HepG2 (cell line): ENCODE data around the gene TNXB. TPM values are rescaled to one million over a fixed set of nuclear protein-coding genes. Genes with fewer than 3 reads are reported as not detected.
A peak's percentile ranks its signal among the peaks of the same experiment; 100 is the strongest.
"Not testable (repeated sequence)": the region's sequence is repeated elsewhere in the genome, so short reads cannot be mapped to it uniquely, and the experiment has no call there.

Source experiments
- ATAC-seq: fragments of 200-7000 bp; cut with Tn5 transposase; 3 replicates; pipeline ENCODE4 v1.9.1; 2020; ENCODE audit warnings: mild to moderate bottlenecking, moderate library complexity
- BruUV-seq: library from RNA; stranded (reverse); fragments of 400-500 nt; replicated peaks from 2 replicates; lab custom pipeline; 2021; lab: Mats Ljungman, UMichigan
- CTCF ChIA-PET: fragments of 300-600 bp; formaldehyde crosslinking; extraction: SDS; loops from one replicate; lab custom pipeline; 2021; ENCODE audit warnings: low total read pairs, inconsistent platforms, low intra/inter-chr PET ratio; lab: Yijun Ruan, JAX
- POLR2A ChIA-PET: fragments of 350-600 bp; sonication (Branson Sonifier 250); formaldehyde crosslinking; loops from one replicate; lab custom pipeline; 2020; ENCODE audit warnings: antibody characterized with exemption, inconsistent platforms; lab: Yijun Ruan, JAX
- DNase-seq: peaks from one replicate; pipeline ENCODE4 v3.0.0-alpha.2; 2015; ENCODE audit warnings: low spot score
- FAIRE-seq: peaks from 3 replicates; lab custom pipeline; 2011; peaks lifted over from hg19 to GRCh38; lab: Jason Lieb, UNC
- H2AFZ ChIP-seq: one replicate; pipeline ENCODE4 v1.6.1; 2011; ENCODE audit warnings: low read length, inconsistent platforms
- H3K27ac ChIP-seq: fragments of 300-600 bp; 3 replicates; pipeline ENCODE4 v1.8.0; 2011; ENCODE audit warnings: mixed run types, mild to moderate bottlenecking, mixed read lengths, low read length, inconsistent platforms; ENCODE audit not compliant: insufficient read depth; ENCODE audit errors: extremely low read length
- H3K27me3 ChIP-seq, 2 experiments: fragments of 200-600 bp in 1 of 2; 2 replicates in 1 of 2; 3 replicates in 1 of 2; pipeline versions ENCODE4 v1.6.0 to v1.8.0; 2011; ENCODE audit warnings: low read length in 2 of 2, mild to moderate bottlenecking in 2 of 2, moderate library complexity in 2 of 2, inconsistent platforms in 1 of 2; ENCODE audit not compliant: insufficient read depth in 2 of 2, control insufficient read depth in 1 of 2
- H3K36me3 ChIP-seq, 2 experiments: fragments of 200-600 bp in 1 of 2; replicated peaks in 1 of 2; 2 replicates in 1 of 2; 3 replicates in 1 of 2; pipeline versions ENCODE4 v1.5.1 to v1.8.0; 2011; ENCODE audit warnings: low read length in 2 of 2, inconsistent platforms in 1 of 2; ENCODE audit not compliant: insufficient read depth in 2 of 2, control insufficient read depth in 1 of 2
- H3K4me1 ChIP-seq: 2 replicates; pipeline ENCODE4 v1.5.1; 2012; ENCODE audit warnings: low read length, inconsistent platforms; ENCODE audit not compliant: insufficient read depth
- H3K4me2 ChIP-seq: 2 replicates; pipeline ENCODE4 v1.6.0; 2011; ENCODE audit warnings: low read depth, low read length, inconsistent platforms
- H3K4me3 ChIP-seq, 3 experiments: fragments of 200-600 bp in 1 of 3; sonication (generic), shearing (Covaris generic) in 1 of 3; replicated peaks in 1 of 3; 2 replicates each; pipeline ENCODE4 v1.5.1; 2011 to 2016; ENCODE audit warnings: low read length in 3 of 3, inconsistent platforms in 2 of 3, low read depth in 2 of 3, mild to moderate bottlenecking in 2 of 3, control low read depth in 1 of 3, mixed read lengths in 1 of 3; ENCODE audit not compliant: insufficient read depth in 1 of 3
- H3K79me2 ChIP-seq: one replicate; pipeline ENCODE4 v1.6.1; 2011; ENCODE audit warnings: low read length, inconsistent platforms; ENCODE audit not compliant: insufficient read depth
- H3K9ac ChIP-seq: 2 replicates; pipeline ENCODE4 v1.6.0; 2011; ENCODE audit warnings: mild to moderate bottlenecking, low read depth, low read length, inconsistent platforms; ENCODE audit not compliant: insufficient read depth
- H3K9me3 ChIP-seq: 2 replicates; pipeline ENCODE4 v1.5.1; 2012; ENCODE audit warnings: mild to moderate bottlenecking, low read length
- H4K20me1 ChIP-seq: 2 replicates; pipeline ENCODE4 v1.6.0; 2011; ENCODE audit warnings: inconsistent platforms, mild to moderate bottlenecking, low read length, moderate library complexity; ENCODE audit not compliant: insufficient read depth
- ELF1 ChIP-seq: sonication (generic); formaldehyde crosslinking; IDR thresholded peaks from 2 replicates; pipeline ENCODE4 v1.4.0; 2020; ENCODE audit warnings: missing genetic modification reagents
- POGK ChIP-seq: sonication (generic); formaldehyde crosslinking; conservative IDR thresholded peaks from 2 replicates; pipeline ENCODE4 v1.8.0; 2022; ENCODE audit warnings: mild to moderate bottlenecking, moderate library complexity, missing genetic modification reagents
- RELA ChIP-seq: sonication (generic); formaldehyde crosslinking; IDR thresholded peaks from 2 replicates; pipeline ENCODE4 v1.4.0; 2020; ENCODE audit warnings: missing genetic modification reagents
- REPIN1 ChIP-seq: sonication (generic); formaldehyde crosslinking; IDR thresholded peaks from 2 replicates; pipeline ENCODE4 v1.8.0; 2022; ENCODE audit warnings: missing genetic modification reagents, low read depth, mild to moderate bottlenecking, borderline replicate concordance
- SPEN ChIP-seq: sonication (generic); formaldehyde crosslinking; IDR thresholded peaks from 2 replicates; pipeline ENCODE4 v1.5.1; 2020; ENCODE audit warnings: low read depth, mild to moderate bottlenecking, missing genetic modification reagents
- TRIM22 ChIP-seq: fragments of 450-650 bp; IDR thresholded peaks from 2 replicates; pipeline ENCODE4 v1.6.1; 2017
- ZMYM4 ChIP-seq: sonication (generic); formaldehyde crosslinking; IDR thresholded peaks from 2 replicates; pipeline ENCODE4 v1.8.1; 2023; ENCODE audit warnings: mild to moderate bottlenecking, missing genetic modification reagents
- ZNF235 ChIP-seq: sonication (generic); formaldehyde crosslinking; IDR thresholded peaks from 2 replicates; pipeline ENCODE4 v1.8.1; 2023; ENCODE audit warnings: mild to moderate bottlenecking, missing genetic modification reagents, borderline replicate concordance
- ZNF335 ChIP-seq: sonication (generic); formaldehyde crosslinking; IDR thresholded peaks from 2 replicates; pipeline ENCODE4 v1.4.0; 2020; ENCODE audit warnings: missing genetic modification reagents
- WGBS: methylation state at CpG from one replicate; pipeline ENCODE4 v1.1.6; 2017; ENCODE audit warnings: low lambda C conversion rate; 5-methylcytosine and 5-hydroxymethylcytosine counted together
- in situ Hi-C: cut with HindIII; loops from 2 replicates; pipeline ENCODE4 v1.10.0; 2017; ENCODE audit warnings: low pct_unique_long_range_greater_than_20kb; ENCODE audit not compliant: extremely low pct_ligation_motif_present
- intact Hi-C: fragments of 100-400 bp; cut with micrococcal nuclease; formaldehyde crosslinking; loops from one replicate; pipeline ENCODE4 v1.10.0; 2022; ENCODE audit not compliant: unreplicated experiment
- polyA plus RNA-seq, 8 experiments: library from polyadenylated mRNA; depleted of rRNA in 3 of 8; stranded (reverse) in 7 of 8; unstranded in 1 of 8; fragments of >200 nt; fragmentation: Illumina TruSeq in 4 of 8; extraction: Trizol in 4 of 8; gene quantifications; 2 replicates each; pipeline versions ENCODE4 v1.2.1 to v1.2.3, GENCODE V29; 2011 to 2016; ENCODE audit warnings: low read depth in 4 of 8, missing spikeins in 1 of 8, mixed read lengths in 1 of 8; ENCODE audit not compliant: insufficient read depth in 1 of 8
- total RNA-seq, 5 experiments: library from RNA; depleted of rRNA; stranded (reverse); fragments of >200 nt; fragmentation: Illumina TruSeq; extraction: Trizol; gene quantifications; 2 replicates each; pipeline ENCODE4 v1.2.3, GENCODE V29; 2016; ENCODE audit warnings: low read depth in 1 of 5
- TF ChIP-seq, protein P1 (sequence below): sonication (generic); formaldehyde crosslinking; conservative IDR thresholded peaks from 2 replicates; pipeline ENCODE4 v1.8.1; 2023; ENCODE audit warnings: missing genetic modification reagents

TNXB gene
- total and polyA plus RNA-seq, 2 of the 13 experiments (the other 11 are each of a cell fraction or from before 2014, with no cell fraction given) = 1.6 to 2.7 TPM

GRCh38 chr6:32146287-32146686 is 37.1 kb upstream of the TNXB start (continued):
- no peak for TF ChIP-seq ZMYM4 (CRISPR knock-in tag)
- TF ChIP-seq REPIN1 (CRISPR knock-in tag) = no peak
- TF ChIP-seq ELF1 (CRISPR knock-in tag) = 0 out of 2 replicates have a peak, but pooled peaks have one; percentile 14

- H3K9me3 ChIP-seq, H3K36me3 ChIP-seq, intact Hi-C loops, H3K27ac ChIP-seq, FAIRE-seq, H3K4me2 ChIP-seq, CTCF ChIA-PET, H3K79me2 ChIP-seq, ATAC-seq, H2AFZ ChIP-seq, BruUV-seq, DNase-seq, H3K9ac ChIP-seq, H4K20me1 ChIP-seq, H3K4me3 ChIP-seq, H3K27me3 ChIP-seq, in situ Hi-C loops: not testable (repeated sequence)
- 50% methylated on average over 7 of the region's 7 CpGs for WGBS
- peaks cover 37% of the 10 kb centered on the region for H3K4me1 ChIP-seq
- POLR2A ChIA-PET = interaction anchor here (1.1 to 1.2 kb wide), 2 partner anchors 9 to 15 kb away, joined by 3 to 4 read pairs; no protein-coding TSS in a partner anchor
Observed at GRCh38 chr6:32144238-32144637, 35.1 kb upstream of the TNXB start.

- Histone ChIP-seq H3K4me3 (no peak overlapping the region), H3K4me2 (peak overlapping the region; percentile 56), H3K4me1 (peaks cover 44% of the 10 kb centered on the region), H3K27me3 (peaks cover 0 to under 1% of the 10 kb centered on the region in 2 experiments; a peak in 1 of 5 replicates), H3K9me3 (no peaks in the 10 kb centered on the region), H3K79me2 (no peaks in the 10 kb centered on the region), H4K20me1 (no peaks in the 10 kb centered on the region), H3K27ac (peak overlapping the region; percentile 9), H3K9ac (no peak overlapping the region), H2AFZ (peak overlapping the region; percentile 59), H3K36me3 (no peaks in the 10 kb centered on the region)
- ChIA-PET POLR2A (interaction anchor here (1.0 to 1.5 kb wide), 6 partner anchors 10 to 830 kb away, joined by 3 to 4 read pairs (median 4); partner anchors contain the start of genes ATF6B, FKBPL, PBX2 and PRRT1), CTCF (no interaction called here)
- in situ Hi-C loops (no loop called here), intact Hi-C loops (no loop called here)
- WGBS = under 1% methylated on average over 5 of the region's 5 CpGs
- ATAC-seq (peak; percentile 23; the same call in 2 of the 3 replicates), FAIRE-seq (no peak), DNase-seq (no peak)
- no TSS peak for BruUV-seq
- 0 out of 2 replicates have a peak, but pooled peaks have one; percentile 17 for TF ChIP-seq RELA (CRISPR knock-in tag)
- TF ChIP-seq SPEN (CRISPR knock-in tag) = no peak
- TF ChIP-seq TRIM22 = no peak
- TF ChIP-seq, protein P1, sequence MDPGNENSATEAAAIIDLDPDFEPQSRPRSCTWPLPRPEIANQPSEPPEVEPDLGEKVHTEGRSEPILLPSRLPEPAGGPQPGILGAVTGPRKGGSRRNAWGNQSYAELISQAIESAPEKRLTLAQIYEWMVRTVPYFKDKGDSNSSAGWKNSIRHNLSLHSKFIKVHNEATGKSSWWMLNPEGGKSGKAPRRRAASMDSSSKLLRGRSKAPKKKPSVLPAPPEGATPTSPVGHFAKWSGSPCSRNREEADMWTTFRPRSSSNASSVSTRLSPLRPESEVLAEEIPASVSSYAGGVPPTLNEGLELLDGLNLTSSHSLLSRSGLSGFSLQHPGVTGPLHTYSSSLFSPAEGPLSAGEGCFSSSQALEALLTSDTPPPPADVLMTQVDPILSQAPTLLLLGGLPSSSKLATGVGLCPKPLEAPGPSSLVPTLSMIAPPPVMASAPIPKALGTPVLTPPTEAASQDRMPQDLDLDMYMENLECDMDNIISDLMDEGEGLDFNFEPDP (CRISPR knock-in tag) = 0 out of 2 replicates have a peak, but pooled peaks have one; percentile 75
- no peak for TF ChIP-seq ZNF335 (CRISPR knock-in tag)
- no peak for TF ChIP-seq POGK (CRISPR knock-in tag)
- no peak for TF ChIP-seq ZNF235 (CRISPR knock-in tag)
Observed at GRCh38 chr6:32140420-32141046, 31.4 kb upstream of the TNXB start.
